OCI-LY1 (cell line): ENCODE data around the gene FANCE.

ENCODE experiments used
- EZH2 ChIP-seq: fragments of 200-600 bp; sonication (generic), shearing (Covaris generic); IDR thresholded peaks from 2 replicates; pipeline ENCODE4 v1.8.0; 2017; ENCODE audit warnings: borderline replicate concordance, mixed run types, mild to moderate bottlenecking, antibody characterized with exemption, low read length, moderate library complexity, mixed read lengths
- TF ChIP-seq, protein P1 (sequence below): fragments of 200-600 bp; sonication (generic), shearing (Covaris generic); IDR thresholded peaks from 2 replicates; pipeline ENCODE4 v1.5.1; 2017; ENCODE audit warnings: mild to moderate bottlenecking, antibody characterized with exemption, low read length, moderate library complexity, mixed read lengths

DNA sequence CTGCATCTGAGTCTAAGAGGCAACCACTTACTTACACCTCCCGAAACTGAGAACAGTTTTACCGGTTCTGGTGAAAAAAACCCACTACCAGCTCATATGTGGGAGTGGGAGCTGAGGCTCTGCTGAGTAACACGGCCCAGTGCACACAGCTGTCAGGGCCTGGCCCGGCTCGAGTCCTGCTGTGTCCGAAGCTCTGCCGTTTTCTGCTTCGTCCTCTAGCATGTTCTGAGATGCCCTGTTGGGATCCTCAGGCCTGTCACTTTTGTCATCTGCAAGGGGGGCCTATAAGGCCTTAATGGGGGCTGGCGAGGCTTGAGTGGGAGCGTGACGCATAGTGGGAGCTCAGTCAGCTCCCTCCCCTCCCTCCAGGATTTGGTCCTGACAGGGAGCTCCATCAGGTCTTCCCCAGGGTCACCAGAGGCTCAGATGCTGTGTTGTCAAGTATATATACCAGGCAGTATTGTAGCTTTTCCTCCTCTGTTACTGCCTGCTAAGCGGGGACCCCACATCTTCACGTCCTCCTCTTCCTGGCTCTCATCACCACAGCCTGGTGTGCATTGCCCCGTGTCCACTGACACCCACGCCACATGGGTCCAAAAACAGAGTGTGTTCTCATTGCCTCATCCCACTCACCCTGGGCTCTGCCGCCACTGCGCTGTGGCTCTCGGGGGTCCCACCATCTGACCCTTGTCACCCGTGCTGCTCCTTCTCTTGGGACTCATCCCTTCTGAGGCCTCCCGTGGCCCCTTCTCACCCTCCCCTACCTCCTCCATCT lies 45.2 kb upstream of the FANCE start:
- TF ChIP-seq, protein P1, sequence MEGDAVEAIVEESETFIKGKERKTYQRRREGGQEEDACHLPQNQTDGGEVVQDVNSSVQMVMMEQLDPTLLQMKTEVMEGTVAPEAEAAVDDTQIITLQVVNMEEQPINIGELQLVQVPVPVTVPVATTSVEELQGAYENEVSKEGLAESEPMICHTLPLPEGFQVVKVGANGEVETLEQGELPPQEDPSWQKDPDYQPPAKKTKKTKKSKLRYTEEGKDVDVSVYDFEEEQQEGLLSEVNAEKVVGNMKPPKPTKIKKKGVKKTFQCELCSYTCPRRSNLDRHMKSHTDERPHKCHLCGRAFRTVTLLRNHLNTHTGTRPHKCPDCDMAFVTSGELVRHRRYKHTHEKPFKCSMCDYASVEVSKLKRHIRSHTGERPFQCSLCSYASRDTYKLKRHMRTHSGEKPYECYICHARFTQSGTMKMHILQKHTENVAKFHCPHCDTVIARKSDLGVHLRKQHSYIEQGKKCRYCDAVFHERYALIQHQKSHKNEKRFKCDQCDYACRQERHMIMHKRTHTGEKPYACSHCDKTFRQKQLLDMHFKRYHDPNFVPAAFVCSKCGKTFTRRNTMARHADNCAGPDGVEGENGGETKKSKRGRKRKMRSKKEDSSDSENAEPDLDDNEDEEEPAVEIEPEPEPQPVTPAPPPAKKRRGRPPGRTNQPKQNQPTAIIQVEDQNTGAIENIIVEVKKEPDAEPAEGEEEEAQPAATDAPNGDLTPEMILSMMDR, result no peak
- TF ChIP-seq EZH2, result no peak
